ENCODE data around the gene PADI1.

Gene PADI1

GRCh38 chr1:17263936-17264335 is 59.0 kb downstream of the PADI1 start:
- Histone ChIP-seq H3K27ac (replicated peaks) (no peak overlapping the region), H3K4me3 (replicated peaks; ENCODE audit: insufficient read depth, low read length) (no peak overlapping the region), H3K27me3 (ENCODE audit: insufficient read depth, poor library complexity, severe bottlenecking) (no peaks in the 10 kb centered on the region)
- TF ChIP-seq REST (IDR thresholded peaks at IDR 0.05; ENCODE audit: insufficient replicate concordance, low read depth) (no peak), SPI1 (IDR thresholded peaks at IDR 0.05; ENCODE audit: borderline replicate concordance, low read depth) (no peak), POLR2AphosphoS5 (IDR thresholded peaks at IDR 0.05; ENCODE audit: low read depth) (no peak), GABPA (IDR thresholded peaks at IDR 0.05; ENCODE audit: low read depth) (no peak)
- TF ChIP-seq, protein P1, sequence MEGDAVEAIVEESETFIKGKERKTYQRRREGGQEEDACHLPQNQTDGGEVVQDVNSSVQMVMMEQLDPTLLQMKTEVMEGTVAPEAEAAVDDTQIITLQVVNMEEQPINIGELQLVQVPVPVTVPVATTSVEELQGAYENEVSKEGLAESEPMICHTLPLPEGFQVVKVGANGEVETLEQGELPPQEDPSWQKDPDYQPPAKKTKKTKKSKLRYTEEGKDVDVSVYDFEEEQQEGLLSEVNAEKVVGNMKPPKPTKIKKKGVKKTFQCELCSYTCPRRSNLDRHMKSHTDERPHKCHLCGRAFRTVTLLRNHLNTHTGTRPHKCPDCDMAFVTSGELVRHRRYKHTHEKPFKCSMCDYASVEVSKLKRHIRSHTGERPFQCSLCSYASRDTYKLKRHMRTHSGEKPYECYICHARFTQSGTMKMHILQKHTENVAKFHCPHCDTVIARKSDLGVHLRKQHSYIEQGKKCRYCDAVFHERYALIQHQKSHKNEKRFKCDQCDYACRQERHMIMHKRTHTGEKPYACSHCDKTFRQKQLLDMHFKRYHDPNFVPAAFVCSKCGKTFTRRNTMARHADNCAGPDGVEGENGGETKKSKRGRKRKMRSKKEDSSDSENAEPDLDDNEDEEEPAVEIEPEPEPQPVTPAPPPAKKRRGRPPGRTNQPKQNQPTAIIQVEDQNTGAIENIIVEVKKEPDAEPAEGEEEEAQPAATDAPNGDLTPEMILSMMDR (IDR thresholded peaks at IDR 0.05; ENCODE audit: insufficient read depth, low read length), result no peak
- no peak for DNase-seq (ENCODE audit: low read depth in 1 of 2, low spot score in 1 of 2)

DNA sequence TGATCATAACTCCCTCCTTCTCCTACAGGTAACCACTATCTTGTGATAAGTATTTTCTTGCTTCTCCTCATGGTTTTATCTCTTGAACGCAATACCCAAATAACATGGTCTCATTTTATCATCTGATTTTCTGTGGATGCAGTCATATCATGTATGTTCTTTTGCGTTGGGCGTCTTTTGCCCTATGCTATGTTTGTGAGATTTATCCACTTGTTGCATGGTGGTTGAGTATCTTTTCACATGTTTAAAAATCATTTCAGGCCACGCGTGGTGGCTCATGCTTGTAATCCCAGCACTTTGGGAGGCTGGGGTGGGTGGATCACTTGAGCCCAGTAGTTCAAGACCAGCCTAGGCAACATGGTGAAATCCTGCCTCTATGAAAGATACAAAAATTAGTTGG is 59.5 kb downstream of the PADI1 start:
- no peak for DNase-seq (ENCODE audit: low read depth in 1 of 2, low spot score in 1 of 2)
- Histone ChIP-seq H3K4me3 (replicated peaks; ENCODE audit: insufficient read depth, low read length) (no peak overlapping the region), H3K27me3 (ENCODE audit: insufficient read depth, poor library complexity, severe bottlenecking) (no peaks in the 10 kb centered on the region), H3K27ac (replicated peaks) (no peak overlapping the region)
- no peak for TF ChIP-seq GABPA (IDR thresholded peaks at IDR 0.05; ENCODE audit: low read depth)

GRCh38 chr1:17265162-17265561 is 60.2 kb downstream of the PADI1 start:
- no peak for DNase-seq (ENCODE audit: low read depth in 1 of 2, low spot score in 1 of 2)
- TF ChIP-seq POLR2AphosphoS5 (IDR thresholded peaks at IDR 0.05; ENCODE audit: low read depth) (no peak), SPI1 (IDR thresholded peaks at IDR 0.05; ENCODE audit: borderline replicate concordance, low read depth) (no peak)
- Histone ChIP-seq H3K27me3 (ENCODE audit: insufficient read depth, poor library complexity, severe bottlenecking) (no peaks in the 10 kb centered on the region), H3K27ac (replicated peaks) (no peak overlapping the region), H3K4me3 (replicated peaks; ENCODE audit: insufficient read depth, low read length) (no peak overlapping the region)

DNA sequence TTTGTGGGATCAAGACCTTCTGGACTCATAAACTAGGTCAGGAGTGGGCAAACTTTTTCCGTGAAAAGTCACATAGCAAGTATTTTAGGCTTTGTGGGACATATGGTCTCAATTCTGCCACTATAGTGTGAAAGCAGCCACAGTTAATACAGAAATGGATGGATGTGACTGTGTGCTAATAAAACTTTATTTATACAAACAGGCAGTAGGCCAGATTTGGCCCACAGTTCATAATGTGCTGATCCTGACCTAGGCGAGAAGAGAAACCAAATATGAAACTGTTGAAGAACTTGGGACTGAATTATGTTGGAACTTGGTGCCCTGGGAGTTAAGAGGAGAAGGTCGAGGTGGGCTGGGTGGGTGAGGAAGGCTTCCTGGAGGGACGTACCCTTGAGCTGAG is 61.0 kb downstream of the PADI1 start:
- Histone ChIP-seq H3K27ac (replicated peaks) (no peak overlapping the region), H3K4me3 (replicated peaks; ENCODE audit: insufficient read depth, low read length) (no peak overlapping the region), H3K27me3 (ENCODE audit: insufficient read depth, poor library complexity, severe bottlenecking) (no peaks in the 10 kb centered on the region)
- DNase-seq (ENCODE audit: low read depth in 1 of 2, low spot score in 1 of 2), result no peak
- no peak for TF ChIP-seq REST (IDR thresholded peaks at IDR 0.05; ENCODE audit: insufficient replicate concordance, low read depth)
- TF ChIP-seq SPI1 (IDR thresholded peaks at IDR 0.05; ENCODE audit: borderline replicate concordance, low read depth), result no peak
- no peak for TF ChIP-seq GABPA (IDR thresholded peaks at IDR 0.05; ENCODE audit: low read depth)
- TF ChIP-seq, protein P1 (IDR thresholded peaks at IDR 0.05; ENCODE audit: insufficient read depth, low read length), result no peak
- no peak for TF ChIP-seq POLR2AphosphoS5 (IDR thresholded peaks at IDR 0.05; ENCODE audit: low read depth)

All from HL-60 (cell line).